Retinal pigment epithelial cell (primary cell): ENCODE results near the gene UNG.

ENCODE experiments used
- DNase-seq: peaks from one replicate; pipeline ENCODE4 v3.0.0-alpha.2; 2010; ENCODE audit warnings: low read depth
- H3K4me3 ChIP-seq: 2 replicates; pipeline ENCODE4 v1.5.1; 2011; ENCODE audit warnings: mild to moderate bottlenecking, low read length, control low read depth, moderate library complexity
- CTCF ChIP-seq: conservative IDR thresholded peaks from 2 replicates; pipeline ENCODE4 v1.5.1; 2011; ENCODE audit warnings: low read depth, low read length, control low read depth, inconsistent platforms

The UNG gene

GRCh38 chr12:109092497-109093021 is 4.8 kb upstream of the UNG start:
- no peak for DNase-seq
- no peak for TF ChIP-seq CTCF
- H3K4me3 ChIP-seq = peak overlapping the region; percentile 59

DNA sequence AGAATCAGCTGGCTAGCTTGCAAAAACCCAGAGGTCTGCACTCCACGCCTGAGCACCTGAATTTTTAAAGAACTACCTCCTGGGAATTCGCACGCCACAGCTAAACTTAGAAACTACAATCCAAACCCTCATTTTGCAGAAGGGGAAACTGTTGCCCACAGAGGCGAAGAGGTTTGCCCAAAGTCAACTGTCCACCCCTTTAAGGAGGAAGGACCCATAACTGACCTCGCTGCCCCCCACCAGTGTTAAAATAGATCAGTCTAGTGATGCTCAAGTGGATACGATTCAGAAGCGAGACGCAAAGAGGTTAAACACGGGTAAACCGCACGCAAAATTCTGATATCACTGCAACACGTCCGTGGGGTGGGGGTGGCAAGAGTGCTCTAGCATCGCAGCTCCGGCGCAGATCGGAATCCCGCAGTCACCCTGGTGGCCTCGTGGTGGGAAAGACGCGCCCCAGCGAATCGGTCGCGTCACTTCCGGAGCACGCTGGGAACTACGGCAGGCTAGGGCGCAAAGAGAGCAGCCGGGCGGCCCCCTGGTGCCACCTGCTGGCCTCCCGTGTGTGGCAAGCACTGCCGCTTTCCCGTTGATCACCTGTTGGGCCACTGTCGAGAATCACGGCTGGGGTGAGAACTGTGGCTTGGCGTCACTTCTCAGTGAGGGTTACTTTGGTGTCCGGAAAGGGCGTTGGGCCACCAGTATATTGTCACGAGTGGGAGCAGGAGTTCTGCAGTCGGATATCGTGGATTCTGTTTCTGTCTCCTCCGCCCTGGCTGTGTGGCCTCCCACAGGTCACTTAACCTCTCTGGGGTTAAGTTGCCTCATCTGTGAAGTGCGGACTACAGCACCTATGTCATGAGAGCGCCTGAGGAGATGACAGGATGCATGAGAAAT is 4.1 kb upstream of the UNG start, which contains the start of gene ALKBH2:
ALKBH2 (minus strand) TSS at position 451 of the 897 bp plus-strand sequence. CDS start 686 bp downstream, outside the sequence.
- peak; percentile 95 for TF ChIP-seq CTCF
- peak; percentile 63 for DNase-seq
- peak within 1 kb of the TSS; percentile 59 for H3K4me3 ChIP-seq

GRCh38 chr12:109097140-109097434 is 310 bp upstream of the UNG start:
- TF ChIP-seq CTCF = no peak
- DNase-seq = no peak
- peak overlapping the region; percentile 58 for H3K4me3 ChIP-seq

DNA sequence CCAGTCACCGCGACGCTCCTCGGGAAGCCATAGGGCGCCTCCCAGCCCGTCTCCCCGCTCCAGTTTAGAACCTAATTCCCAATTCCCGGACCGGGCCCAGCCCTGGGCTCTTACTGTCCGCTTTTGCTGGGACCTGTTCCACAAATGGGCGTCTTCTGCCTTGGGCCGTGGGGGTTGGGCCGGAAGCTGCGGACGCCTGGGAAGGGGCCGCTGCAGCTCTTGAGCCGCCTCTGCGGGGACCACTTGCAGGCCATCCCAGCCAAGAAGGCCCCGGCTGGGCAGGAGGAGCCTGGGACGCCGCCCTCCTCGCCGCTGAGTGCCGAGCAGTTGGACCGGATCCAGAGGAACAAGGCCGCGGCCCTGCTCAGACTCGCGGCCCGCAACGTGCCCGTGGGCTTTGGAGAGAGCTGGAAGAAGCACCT is 797 bp downstream of the UNG start:
- H3K4me3 ChIP-seq = peak overlapping the region; percentile 81
- no peak for TF ChIP-seq CTCF
- no peak for DNase-seq

DNA sequence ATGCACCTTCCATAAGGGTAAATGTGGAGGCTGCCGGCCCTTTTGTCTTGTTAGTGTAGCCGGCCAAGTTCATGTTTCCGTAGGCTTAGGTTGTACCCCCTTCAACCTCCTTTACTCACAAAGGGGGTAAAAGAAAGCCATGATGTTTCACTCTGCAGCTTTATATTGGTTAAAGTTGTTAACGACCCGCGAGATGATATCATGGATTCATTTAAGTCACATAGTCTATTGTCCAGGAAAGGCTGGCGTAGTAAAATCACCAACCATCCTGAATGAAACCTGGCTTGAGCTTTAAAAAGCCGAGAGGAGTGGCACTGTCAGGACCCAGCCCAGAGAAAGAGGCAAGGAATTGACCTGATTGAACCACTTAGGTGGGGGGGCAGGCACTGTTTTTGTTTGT is 1.3 kb downstream of the UNG start:
- no peak for DNase-seq
- H3K4me3 ChIP-seq = peak overlapping the region; percentile 81
- TF ChIP-seq CTCF = no peak

GRCh38 chr12:109099431-109100020 is 2.1 kb downstream of the UNG start:
- no peak for TF ChIP-seq CTCF
- peak overlapping the region; percentile 81 for H3K4me3 ChIP-seq
- no peak for DNase-seq
